NCI-H2107 (cell line): Measurements from ENCODE around the gene SRMS.
"Not testable (repeated sequence)": the region's sequence is repeated elsewhere in the genome, so short reads cannot be mapped to it uniquely, and the experiment has no call there.

Experiments
- DNase-seq: peaks from one replicate; lab custom pipeline; 2025; lab: John Stamatoyannopoulos, UW

SRMS gene

GRCh38 chr20:63578224-63579016, 30.9 kb upstream of the SRMS start:
- no peak for DNase-seq

DNA sequence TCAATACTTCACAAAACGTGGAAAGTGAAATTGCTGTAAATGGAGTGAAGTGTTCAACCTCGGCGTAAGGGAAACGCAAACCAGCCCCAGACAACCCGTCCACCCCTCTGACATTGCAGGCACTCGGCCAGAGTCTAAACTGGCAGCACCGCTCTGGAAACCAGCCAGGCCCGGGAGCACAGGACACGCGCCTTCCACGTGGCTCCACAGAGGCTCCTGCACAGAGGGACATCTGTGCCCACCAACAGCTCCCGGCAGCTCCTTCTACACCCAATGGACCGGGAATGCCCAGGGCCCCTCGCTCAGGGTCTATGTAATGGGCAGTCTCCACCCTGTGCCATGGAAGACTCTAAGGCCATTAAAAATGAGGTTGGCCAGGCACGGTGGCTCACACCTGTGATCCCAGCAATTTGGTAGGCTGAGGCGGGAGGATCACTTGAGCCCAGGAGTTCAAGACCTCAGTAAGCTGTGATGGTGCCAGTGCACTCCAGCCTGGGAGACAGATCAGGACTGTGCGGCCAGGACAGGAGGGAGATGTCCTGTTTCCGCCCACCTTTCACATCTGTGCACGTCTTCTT, 29.9 kb upstream of the SRMS start:
- no peak for DNase-seq

GRCh38 chr20:63576311-63576710, 28.8 kb upstream of the SRMS start:
- no peak for DNase-seq

- no peak for DNase-seq
These were observed 27.5 kb upstream of the SRMS start for GRCh38 chr20:63574829-63575743.

DNA sequence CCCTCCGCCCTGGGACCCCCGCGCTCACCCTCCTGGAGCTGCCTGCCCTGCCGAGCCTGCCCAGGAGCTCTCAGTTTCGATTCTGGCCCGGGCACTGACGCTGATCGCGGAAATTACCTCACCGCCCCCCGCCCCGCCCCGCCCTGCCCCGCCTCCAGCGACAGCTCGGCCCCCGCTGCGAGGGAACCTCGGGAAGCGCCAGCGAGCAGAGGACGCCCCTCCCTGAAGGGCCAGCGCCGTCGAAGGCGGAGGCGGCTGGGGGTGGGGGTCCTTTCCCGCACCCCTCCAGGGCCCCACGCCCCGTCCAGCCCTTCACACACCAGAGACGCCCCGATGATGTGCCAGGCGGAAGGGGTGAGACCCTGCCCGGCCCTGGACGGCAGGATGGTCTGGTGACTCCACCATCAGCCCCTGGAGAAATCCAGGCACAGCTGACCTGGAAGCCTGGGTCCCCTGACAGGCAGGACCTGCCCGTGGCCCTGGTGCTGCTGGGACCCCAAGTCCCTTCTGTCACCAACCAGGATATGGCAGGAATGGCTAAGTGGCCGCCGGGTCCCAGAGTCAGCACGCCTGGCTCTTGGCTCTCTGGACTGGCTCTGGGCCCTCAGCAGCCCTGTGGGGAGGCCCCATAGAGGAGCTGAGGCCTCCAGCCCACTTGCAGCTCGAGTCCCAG, 26.7 kb upstream of the SRMS start, which contains the start of gene HELZ2:
Gene HELZ2 (minus strand): TSS at position 84 of the 673 bp plus-strand sequence. CDS start 1,854 bp downstream, outside the sequence.
- DNase-seq: peak; percentile 63

GRCh38 chr20:63573647-63574131, 26.1 kb upstream of the SRMS start:
- DNase-seq: no peak

GRCh38 chr20:63572788-63573646, 25.5 kb upstream of the SRMS start:
- DNase-seq: no peak

- no peak for DNase-seq
These were observed 24.7 kb upstream of the SRMS start for GRCh38 chr20:63572071-63572787.

DNA sequence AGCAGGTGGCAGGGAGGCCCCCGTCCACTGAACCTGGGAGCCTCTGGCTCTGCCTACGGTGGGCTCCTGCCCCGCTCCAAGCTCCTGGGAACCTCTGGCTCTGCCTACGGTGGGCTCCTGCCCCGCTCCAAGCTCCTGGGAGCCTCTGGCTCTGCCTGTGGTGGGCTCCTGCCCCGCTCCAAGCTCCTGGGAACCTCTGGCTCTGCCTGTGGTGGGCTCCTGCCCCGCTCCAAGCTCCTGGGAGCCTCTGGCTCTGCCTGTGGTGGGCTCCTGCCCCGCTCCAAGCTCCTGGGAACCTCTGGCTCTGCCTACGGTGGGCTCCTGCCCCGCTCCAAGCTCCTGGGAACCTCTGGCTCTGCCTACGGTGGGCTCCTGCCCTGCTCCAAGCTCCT, 23.5 kb upstream of the SRMS start:
- DNase-seq: not testable (repeated sequence)

GRCh38 chr20:63570281-63571086, 22.9 kb upstream of the SRMS start:
- no peak for DNase-seq

GRCh38 chr20:63568986-63569949, 21.7 kb upstream of the SRMS start:
- DNase-seq: no peak

- no peak for DNase-seq
These were observed 20.8 kb upstream of the SRMS start for GRCh38 chr20:63568170-63568981.

GRCh38 chr20:63567386-63568169, 20.0 kb upstream of the SRMS start:
- no peak for DNase-seq

- DNase-seq: no peak
These were observed 19.5 kb upstream of the SRMS start for GRCh38 chr20:63567136-63567385.

- DNase-seq: no peak
These were observed 19.0 kb upstream of the SRMS start for GRCh38 chr20:63566395-63567135.

DNA sequence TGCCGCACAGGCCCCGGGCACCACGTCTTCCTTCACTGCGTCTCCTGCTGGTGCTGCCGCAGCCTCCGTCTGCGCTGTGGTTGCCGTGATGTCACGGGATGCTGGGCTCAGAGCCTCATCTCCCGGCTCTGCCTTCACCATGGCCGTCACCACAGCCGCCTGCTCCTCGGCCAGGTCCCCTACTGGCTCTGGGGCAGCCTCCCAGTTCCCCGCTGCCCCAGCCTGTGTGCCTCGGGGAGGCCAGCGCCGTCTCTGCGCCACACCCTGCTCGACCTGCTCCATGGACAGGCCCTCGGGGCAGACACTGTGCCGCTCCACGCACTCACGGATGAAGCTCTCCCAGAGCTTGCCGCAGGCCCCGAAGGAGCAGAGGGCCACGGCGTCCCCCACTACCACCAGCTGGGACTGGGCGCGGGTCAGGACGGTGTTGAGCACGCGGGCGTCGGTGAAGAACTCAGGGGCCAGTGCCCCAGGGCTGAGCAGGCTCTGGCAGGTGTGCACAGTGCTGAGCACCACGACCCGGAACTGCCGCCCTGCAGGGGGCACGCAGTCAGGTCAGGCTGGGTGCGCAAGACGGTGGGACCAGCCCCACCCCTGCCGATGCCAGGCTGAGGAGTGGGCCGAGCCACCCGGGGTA, 18.3 kb upstream of the SRMS start:
- DNase-seq: no peak
